Right lobe of liver (tissue), 6 donors: ENCODE measurements around the gene ST3GAL2. TPM values are rescaled to one million over a fixed set of nuclear protein-coding genes. Genes with fewer than 3 reads are reported as not detected.
"Not testable (repeated sequence)": the region's sequence is repeated elsewhere in the genome, so short reads cannot be mapped to it uniquely, and the experiment has no call there.

Experiments used
- ATAC-seq, 4 donors: fragments of 200-7000 bp; cut with Tn5 transposase; one replicate each; pipeline ENCODE4 v1.9.1; 2020; ENCODE audit warnings: mild to moderate bottlenecking in 4 of 4, moderate library complexity in 4 of 4
- DNase-seq, 3 donors: peaks; one replicate each; pipeline ENCODE4 v3.0.0-alpha.2; 2020
- H3K27ac ChIP-seq, 3 donors: fragments of 200-600 bp; one replicate each; pipeline ENCODE4 v1.8.0; 2022
- H3K27me3 ChIP-seq, 2 donors: fragments of 200-600 bp; one replicate each; pipeline ENCODE4 v1.8.0; 2022
- H3K36me3 ChIP-seq, 4 donors: fragments of 200-600 bp; sonication (generic) in 1 of 4; one replicate each; pipeline versions ENCODE4 v1.5.1 to v1.8.0; 2017 to 2022; ENCODE audit warnings: control low read depth in 1 of 4
- H3K4me1 ChIP-seq, 4 donors: fragments of 200-600 bp; sonication (generic) in 1 of 4; one replicate each; pipeline versions ENCODE4 v1.5.1 to v1.8.0; 2017 to 2022; ENCODE audit warnings: control low read depth in 1 of 4
- H3K4me3 ChIP-seq, 3 donors: fragments of 200-600 bp; one replicate each; pipeline ENCODE4 v1.8.0; 2022
- H3K9me3 ChIP-seq, 4 donors: fragments of 200-600 bp; sonication (generic) in 1 of 4; one replicate each; pipeline versions ENCODE4 v1.5.1 to v1.8.0; 2017 to 2022; ENCODE audit warnings: control low read depth in 1 of 4
- CTCF ChIP-seq, 4 donors: fragments of 200-600 bp in 3 of 4; fragments of 450-650 bp in 1 of 4; IDR thresholded peaks; one replicate each; pipeline versions ENCODE4 v1.5.1 to v1.8.0; 2016 to 2022; ENCODE audit warnings: antibody characterized with exemption in 4 of 4, mild to moderate bottlenecking in 2 of 4
- POLR2A ChIP-seq: fragments of 450-650 bp; IDR thresholded peaks from one replicate; pipeline ENCODE4 v1.6.1; 2017; ENCODE audit warnings: antibody characterized with exemption, mild to moderate bottlenecking
- WGBS: methylation state at CpG from one replicate; pipeline ENCODE4 v1.1.6; 2018; ENCODE audit warnings: low coverage, low lambda C conversion rate; ENCODE audit not compliant: insufficient coverage; ENCODE audit errors: missing lambda C conversion rate; 5-methylcytosine and 5-hydroxymethylcytosine counted together
- intact Hi-C, 2 donors: fragments of 100-400 bp; cut with DNase I; formaldehyde crosslinking; loops; one replicate each; pipeline versions ENCODE4 v1.11.2 to v1.14.1; 2022
- total RNA-seq, 6 experiments: library from RNA; depleted of rRNA in 2 of 6; stranded (reverse); fragments of >200 nt in 2 of 6; fragmentation: NEBNext Ultra II Directional in 3 of 6; extraction: Animal tissue kit (Norgen Biotek cat#: 25700) in 3 of 6; gene quantifications; one replicate each; pipeline versions ENCODE4 v1.1.0 to v1.2.4, GENCODE V29; 2016 to 2023
- donor health status: DM: no; HTN: yes; CAD: no.
- donor health status: DM: no; HTN: no; CAD: no.
- donor health status: DM: no; HTN: no; CAD: no.
- donor health status: DM: no; HTN: yes; CAD: no.
- donor health status: DM: no; HTN: yes; CAD: no.

The ST3GAL2 gene
- total RNA-seq, 6 experiments from 2014 or later = 10.4 to 16.7 (median 14.5) TPM

- Histone ChIP-seq H3K36me3 (no peaks in the 10 kb centered on the region), H3K27ac (peak overlapping the region in 1 of 3 donors; percentile 60), H3K4me3 (no peak overlapping the region), H3K9me3 (no peaks in the 10 kb centered on the region), H3K4me1 (peaks cover 0 to 50% (median 25%) of the 10 kb centered on the region in 4 donors), H3K27me3 (no peaks in the 10 kb centered on the region)
- intact Hi-C loops = no loop called here
- ATAC-seq (no peak), DNase-seq (no peak)
- 100% methylated on average over 1 of the region's 5 CpGs for WGBS
- TF ChIP-seq CTCF (IDR thresholded peaks at IDR 0.05) (no peak), POLR2A (no peak)
Observed at GRCh38 chr16:70418993-70419318, 19.9 kb downstream of the ST3GAL2 start.

GRCh38 chr16:70418274-70418992 is 20.5 kb downstream of the ST3GAL2 start:
- no peak for TF ChIP-seq POLR2A
- no peak for TF ChIP-seq CTCF (IDR thresholded peaks at IDR 0.05)
- 65% methylated on average over 4 of the region's 13 CpGs for WGBS
- Histone ChIP-seq H3K27ac (no peak overlapping the region), H3K4me1 (peaks cover 0 to 47% (median 25%) of the 10 kb centered on the region in 4 donors), H3K36me3 (no peaks in the 10 kb centered on the region), H3K4me3 (no peak overlapping the region), H3K9me3 (no peaks in the 10 kb centered on the region), H3K27me3 (no peaks in the 10 kb centered on the region)
- intact Hi-C loops = no loop called here
- no peak for DNase-seq
- no peak for ATAC-seq

GRCh38 chr16:70417661-70418060 is 21.2 kb downstream of the ST3GAL2 start:
- 68% methylated on average over 3 of the region's 7 CpGs for WGBS
- DNase-seq = no peak
- H3K27me3 ChIP-seq = no peaks in the 10 kb centered on the region
- H3K4me1 ChIP-seq = peaks cover 0 to 44% (median 24%) of the 10 kb centered on the region in 4 donors
- ATAC-seq = no peak
- H3K4me3 ChIP-seq = no peak overlapping the region
- H3K27ac ChIP-seq = no peak overlapping the region
- TF ChIP-seq POLR2A (no peak), CTCF (IDR thresholded peaks at IDR 0.05) (no peak)
- no peaks in the 10 kb centered on the region for H3K9me3 ChIP-seq
- intact Hi-C loops = no loop called here
- H3K36me3 ChIP-seq = no peaks in the 10 kb centered on the region

GRCh38 chr16:70416748-70417616 is 21.9 kb downstream of the ST3GAL2 start:
- no peak overlapping the region for H3K27ac ChIP-seq

GRCh38 chr16:70413572-70413971 is 25.3 kb downstream of the ST3GAL2 start:
- H3K27ac ChIP-seq, DNase-seq, H3K27me3 ChIP-seq, H3K9me3 ChIP-seq, H3K4me3 ChIP-seq, H3K36me3 ChIP-seq, ATAC-seq, intact Hi-C loops: not testable (repeated sequence)
- 98% methylated on average over 5 of the region's 5 CpGs for WGBS
- H3K4me1 ChIP-seq = peaks cover 0 to 28% (median 8%) of the 10 kb centered on the region in 4 donors

More at GRCh38 chr16:70416748-70417616, 21.9 kb downstream of the ST3GAL2 start:
- Histone ChIP-seq H3K4me1 (peaks cover 0 to 45% (median 22%) of the 10 kb centered on the region in 4 donors), H3K27me3 (no peaks in the 10 kb centered on the region), H3K9me3 (no peaks in the 10 kb centered on the region), H3K36me3 (peaks cover 0 to 4% (median 0%) of the 10 kb centered on the region in 4 donors), H3K4me3 (no peak overlapping the region)
- WGBS = 66% methylated on average over 7 of the region's 17 CpGs
- TF ChIP-seq POLR2A (no peak), CTCF (IDR thresholded peaks at IDR 0.05) (no peak)
- DNase-seq = no peak
- ATAC-seq = no peak
- intact Hi-C loops = no loop called here
